Activated CD8-positive, alpha-beta memory T cell treated with anti-CD3 and anti-CD28 coated beads for 4 hours (primary cell): Measurements from ENCODE around the gene ZNF775.

Experiments used
- DNase-seq, 2 donors: peaks; one replicate each; pipeline ENCODE4 v3.0.0-alpha.2; 2020; ENCODE audit warnings: low read depth in 2 of 2

ZNF775 gene

DNA sequence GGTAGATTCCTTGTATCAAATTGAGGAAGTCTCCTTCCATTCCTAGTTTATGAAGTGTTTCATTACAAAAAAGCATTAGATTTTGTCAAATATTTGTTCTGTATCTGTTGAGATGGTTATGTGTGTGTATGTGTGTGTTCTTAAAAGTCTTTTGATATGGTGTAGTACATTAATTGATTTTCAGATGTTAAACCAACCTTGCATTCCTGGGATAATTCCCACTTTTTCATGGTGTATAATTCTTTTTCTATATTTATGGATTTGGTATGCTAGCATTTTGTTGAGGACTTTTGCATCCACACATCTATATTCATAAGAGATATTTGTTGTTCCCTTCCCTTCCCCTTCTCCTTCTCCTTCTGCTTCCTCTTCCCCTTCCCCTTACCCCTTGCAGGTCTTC lies 62.4 kb downstream of the ZNF775 start:
- DNase-seq, result no peak

- DNase-seq, result no peak
Observed at GRCh38 chr7:150442811-150443210, 63.7 kb downstream of the ZNF775 start.

DNA sequence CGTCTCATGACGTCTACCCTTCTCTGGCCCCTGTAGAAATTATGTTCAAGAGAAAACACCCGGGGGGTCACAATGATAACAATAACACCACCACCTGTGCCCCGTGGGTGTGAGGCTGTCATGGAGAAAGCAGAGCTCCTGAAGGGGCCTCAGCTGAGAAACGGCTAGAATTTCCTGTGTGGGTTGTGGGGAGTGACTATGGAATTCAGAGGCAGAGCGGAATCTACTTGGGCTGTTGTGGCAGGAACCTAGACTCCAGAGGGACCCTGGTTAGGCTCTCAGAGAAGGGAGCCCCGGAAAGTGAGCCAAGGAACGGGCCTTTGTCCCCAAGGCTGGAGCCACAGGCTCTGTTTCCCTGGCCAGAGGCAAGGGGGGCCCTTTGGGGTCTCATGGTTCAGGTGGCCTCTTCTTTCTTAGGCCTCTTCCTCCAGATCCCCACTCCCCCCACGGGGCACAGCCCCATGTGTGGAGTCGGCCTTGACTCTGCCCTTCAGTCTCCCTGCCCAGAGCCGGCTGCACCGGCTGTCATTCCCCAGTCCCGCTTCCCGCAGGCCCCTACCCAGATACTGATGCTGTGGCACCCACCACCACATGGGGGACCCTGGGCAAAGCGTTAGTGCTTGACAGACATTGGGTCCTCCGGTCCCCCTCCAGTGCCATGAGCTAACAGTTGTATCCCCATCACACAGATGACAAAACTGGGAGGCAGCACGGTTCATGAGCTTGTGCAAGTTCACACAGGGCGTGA lies 64.8 kb downstream of the ZNF775 start:
- DNase-seq, result no peak

DNA sequence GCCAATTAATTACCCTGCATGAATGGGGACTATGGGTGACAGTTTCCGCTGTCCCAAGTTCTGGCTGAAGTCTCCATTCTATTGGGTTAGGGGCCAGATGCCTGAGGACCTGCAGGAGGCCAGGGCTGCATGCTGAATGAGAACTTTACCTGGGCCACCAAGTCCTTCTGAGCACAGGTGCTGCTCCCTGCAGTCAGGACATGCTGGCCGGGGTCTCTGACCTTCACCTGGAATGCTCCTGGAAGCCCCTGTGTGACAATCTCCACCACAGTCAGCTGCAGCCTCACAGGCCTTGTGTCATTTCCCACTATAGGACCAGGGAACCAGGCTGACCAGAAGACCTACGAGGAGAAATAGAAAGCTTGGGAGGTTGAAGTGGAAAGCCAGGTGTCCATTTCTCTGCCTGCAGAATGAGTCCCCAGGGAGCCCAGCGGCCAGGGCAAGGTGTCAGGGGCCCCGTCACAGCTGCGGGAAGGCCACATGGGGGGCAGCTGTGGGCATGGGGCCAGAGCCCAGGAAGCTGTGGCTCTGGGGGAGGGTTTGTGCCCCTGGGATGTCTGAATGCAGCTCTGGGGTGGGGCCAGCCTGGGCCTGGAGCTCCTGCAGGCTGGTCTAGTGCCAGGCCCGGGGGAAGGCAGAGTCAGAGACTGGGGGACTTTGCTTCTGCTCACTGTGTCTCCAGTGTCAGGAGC lies 65.7 kb downstream of the ZNF775 start:
- DNase-seq, result no peak

DNA sequence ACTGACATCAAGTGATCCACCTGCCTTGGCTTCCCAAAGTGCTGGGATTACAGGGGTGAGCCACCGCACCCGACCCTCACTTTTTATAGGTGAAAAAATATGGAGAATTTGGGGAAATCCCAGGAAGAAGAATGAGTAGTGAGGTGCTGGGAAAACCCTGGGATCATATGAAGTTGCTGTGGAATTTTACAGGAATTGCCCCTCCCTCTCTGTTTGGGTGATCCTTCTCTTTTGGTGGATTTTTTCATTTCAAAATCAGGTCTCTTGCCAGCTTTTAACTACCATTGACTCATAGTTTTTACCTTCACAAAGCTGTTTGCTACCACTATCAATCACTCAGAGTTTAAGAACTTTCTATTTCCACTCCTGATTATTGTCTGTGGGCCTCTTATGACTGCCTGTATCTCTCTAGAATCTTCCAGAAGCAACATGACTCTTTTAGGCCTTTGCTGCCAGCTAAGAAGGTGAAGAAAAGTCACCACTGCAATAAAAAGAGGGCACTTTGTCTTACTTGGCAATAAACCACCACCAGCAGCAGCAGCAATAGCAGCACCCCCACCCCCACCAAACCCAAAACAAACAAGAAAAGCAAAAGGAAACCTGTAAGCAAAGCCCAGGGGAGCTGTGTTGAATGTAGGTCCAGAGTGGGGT lies 67.3 kb downstream of the ZNF775 start:
- DNase-seq, result no peak
